PC-3 (cell line): Measurements from ENCODE around the gene SPATC1L. TPM values are rescaled to one million over a fixed set of nuclear protein-coding genes. Genes with fewer than 3 reads are reported as not detected.
"Not testable (repeated sequence)": the region's sequence is repeated elsewhere in the genome, so short reads cannot be mapped to it uniquely, and the experiment has no call there.

Experiments
- ATAC-seq: fragments of 200-7000 bp; cut with Tn5 transposase; 2 replicates; pipeline ENCODE4 v1.9.1; 2020; ENCODE audit warnings: mild to moderate bottlenecking, moderate library complexity
- BruUV-seq: library from RNA; stranded (reverse); fragments of 400-500 nt; replicated peaks from 2 replicates; lab custom pipeline; 2021; lab: Mats Ljungman, UMichigan
- CTCF ChIA-PET: fragments of 300-600 bp; sonication (Branson Sonifier 250); formaldehyde crosslinking; loops from one replicate; lab custom pipeline; 2022; ENCODE audit warnings: antibody characterized with exemption; lab: Charles Lee
- POLR2A ChIA-PET: fragments of 300-600 bp; sonication (Branson Sonifier 250); formaldehyde crosslinking; loops from one replicate; lab custom pipeline; 2022; ENCODE audit warnings: antibody characterized with exemption; ENCODE audit not compliant: unreplicated experiment; lab: Charles Lee
- DNase-seq: peaks from one replicate; pipeline ENCODE4 v3.0.0-alpha.2; 2015
- H2AFZ ChIP-seq: fragments of 300-600 bp; sonication (generic); 2 replicates; pipeline ENCODE4 v1.6.0; 2016; ENCODE audit warnings: antibody characterized with exemption, low read length
- H3F3A ChIP-seq: fragments of 300-600 bp; sonication (generic); one replicate; pipeline ENCODE4 v1.6.0; 2017; ENCODE audit warnings: antibody characterized with exemption, low read length, control low read depth, mild to moderate bottlenecking; ENCODE audit not compliant: unreplicated experiment
- H3K27ac ChIP-seq: fragments of 300-600 bp; sonication (generic); 2 replicates; pipeline ENCODE4 v1.5.1; 2016; ENCODE audit warnings: mild to moderate bottlenecking, low read length
- H3K27me3 ChIP-seq: fragments of 300-600 bp; sonication (generic); 2 replicates; pipeline ENCODE4 v1.6.1; 2016; ENCODE audit warnings: low read length, mixed read lengths
- H3K36me3 ChIP-seq: fragments of 300-600 bp; sonication (generic); 2 replicates; pipeline ENCODE4 v1.6.1; 2016; ENCODE audit warnings: low read depth, mixed run types, low read length, mixed read lengths
- H3K4me1 ChIP-seq: fragments of 300-600 bp; sonication (generic); 2 replicates; pipeline ENCODE4 v1.5.1; 2016; ENCODE audit warnings: low read length; ENCODE audit not compliant: insufficient read depth
- H3K4me2 ChIP-seq: fragments of 300-600 bp; sonication (generic); 2 replicates; pipeline ENCODE4 v1.6.0; 2016; ENCODE audit warnings: low read length
- H3K4me3 ChIP-seq: fragments of 300-600 bp; sonication (generic); 2 replicates; pipeline ENCODE4 v1.5.1; 2016; ENCODE audit warnings: mild to moderate bottlenecking, low read length, mixed read lengths
- H3K79me2 ChIP-seq: fragments of 300-600 bp; sonication (generic); 2 replicates; pipeline ENCODE4 v1.6.1; 2017; ENCODE audit warnings: low read length, mixed read lengths
- H3K9ac ChIP-seq: fragments of 300-600 bp; sonication (generic); 2 replicates; pipeline ENCODE4 v1.6.0; 2016; ENCODE audit warnings: mild to moderate bottlenecking, low read length
- H3K9me2 ChIP-seq: fragments of 300-600 bp; sonication (generic); replicated peaks from 2 replicates; pipeline ENCODE4 v1.6.1; 2016; ENCODE audit warnings: mixed run types, low read length, mixed read lengths
- H3K9me3 ChIP-seq: fragments of 300-600 bp; sonication (generic); 2 replicates; pipeline ENCODE4 v1.6.1; 2016; ENCODE audit warnings: low read length, mixed read lengths
- H4K20me1 ChIP-seq: fragments of 300-600 bp; sonication (generic); 2 replicates; pipeline ENCODE4 v1.6.1; 2016; ENCODE audit warnings: low read length, mixed read lengths
- CTCF ChIP-seq: fragments of 300-600 bp; sonication (generic); conservative IDR thresholded peaks from 2 replicates; pipeline ENCODE4 v1.5.1; 2017; ENCODE audit warnings: antibody characterized with exemption, low read depth, mild to moderate bottlenecking, low read length
- EZH2 ChIP-seq: fragments of 300-600 bp; sonication (generic); IDR thresholded peaks from one replicate; pipeline ENCODE4 v1.6.1; 2017; ENCODE audit warnings: antibody characterized with exemption, mild to moderate bottlenecking, low read length; ENCODE audit not compliant: unreplicated experiment
- EZH2phosphoT487 ChIP-seq: fragments of 300-600 bp; sonication (generic); IDR thresholded peaks from 2 replicates; pipeline ENCODE4 v1.6.1; 2018; ENCODE audit warnings: mild to moderate bottlenecking, antibody characterized with exemption, low read length, borderline replicate concordance
- intact Hi-C: fragments of 100-400 bp; cut with micrococcal nuclease; formaldehyde crosslinking; loops from 2 replicates; pipeline ENCODE4 v1.9.0; 2023
- total RNA-seq: library from RNA; depleted of rRNA; stranded (reverse); fragments of >200 nt; gene quantifications from 2 replicates; pipeline ENCODE4 v1.2.3, GENCODE V29; 2014

Gene SPATC1L
- total RNA-seq, 1 experiment from 2014 or later: 41.7 TPM

DNA sequence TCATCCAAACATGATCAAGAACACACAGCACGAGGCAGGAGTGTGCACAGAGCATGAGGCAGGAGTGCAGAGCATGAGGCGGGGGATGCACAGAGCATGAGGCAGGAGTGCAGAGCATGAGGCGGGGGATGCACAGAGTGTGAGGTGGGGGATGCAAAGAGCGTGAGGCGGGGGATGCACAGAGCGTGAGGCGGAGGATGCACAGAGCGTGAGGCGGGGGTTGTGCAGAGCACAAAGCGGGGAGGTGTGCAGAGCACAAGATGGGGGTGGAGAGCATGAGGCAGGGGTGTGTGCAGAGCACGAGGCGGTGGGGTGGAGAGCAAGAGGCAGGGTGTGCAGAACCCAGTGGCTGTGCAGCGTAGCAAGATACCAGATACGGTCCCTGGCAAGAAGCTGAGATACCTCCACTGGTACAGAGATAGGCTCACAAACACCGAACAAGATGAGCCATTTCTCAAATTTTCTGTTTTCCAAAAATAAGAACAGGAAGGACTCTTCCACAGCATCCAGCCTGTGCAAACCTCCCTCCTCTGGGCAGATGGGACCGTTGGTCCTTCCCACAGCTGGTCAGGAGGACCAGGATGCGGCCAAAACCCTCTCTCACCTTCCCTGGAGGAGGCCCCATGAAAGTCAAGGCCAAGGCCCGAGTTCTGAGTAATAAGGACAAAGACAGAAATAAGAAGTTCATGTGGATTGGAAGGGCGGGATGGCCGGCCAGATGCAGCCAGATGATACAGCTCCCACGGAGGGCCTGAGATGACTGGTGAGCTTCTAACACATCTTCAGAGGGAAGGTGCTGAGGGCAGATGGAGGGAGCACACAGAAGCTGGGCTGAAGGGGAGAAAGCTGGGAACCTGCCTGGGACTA, 12.0 kb downstream of the SPATC1L start:
- H3K4me3 ChIP-seq: no peak overlapping the region
- H3K27me3 ChIP-seq: no peaks in the 10 kb centered on the region
- H3K4me2 ChIP-seq: no peak overlapping the region
- ChIA-PET CTCF (no interaction called here), POLR2A (no interaction called here)
- no peaks in the 10 kb centered on the region for H4K20me1 ChIP-seq
- H3K9me3 ChIP-seq: no peaks in the 10 kb centered on the region
- DNase-seq: no peak
- no peak overlapping the region for H3K9ac ChIP-seq
- H2AFZ ChIP-seq: no peak overlapping the region
- no peak for ATAC-seq
- H3K9me2 ChIP-seq: no peaks in the 10 kb centered on the region
- H3F3A ChIP-seq: no peaks in the 10 kb centered on the region
- intact Hi-C loops: no loop called here
- no peak overlapping the region for H3K27ac ChIP-seq
- peaks cover 27% of the 10 kb centered on the region for H3K79me2 ChIP-seq
- no TSS peak for BruUV-seq
- H3K4me1 ChIP-seq: peaks cover 12% of the 10 kb centered on the region
- H3K36me3 ChIP-seq: 0 out of 2 replicates have a peak, but pooled peaks cover 6% of the 10 kb centered on the region
- TF ChIP-seq EZH2phosphoT487: no peak
- TF ChIP-seq EZH2: no peak
- TF ChIP-seq CTCF: no peak

GRCh38 chr21:46171585-46171984, 12.7 kb downstream of the SPATC1L start:
- Histone ChIP-seq H3K27ac (no peak overlapping the region), H3K4me1 (peaks cover 12% of the 10 kb centered on the region), H3F3A (no peaks in the 10 kb centered on the region), H3K79me2 (peaks cover 27% of the 10 kb centered on the region), H3K4me2 (no peak overlapping the region), H4K20me1 (no peaks in the 10 kb centered on the region), H3K4me3 (no peak overlapping the region), H3K9ac (no peak overlapping the region), H2AFZ (no peak overlapping the region), H3K9me2 (no peaks in the 10 kb centered on the region), H3K36me3 (0 out of 2 replicates have a peak, but pooled peaks cover 6% of the 10 kb centered on the region), H3K27me3 (no peaks in the 10 kb centered on the region), H3K9me3 (no peaks in the 10 kb centered on the region)
- BruUV-seq: no TSS peak
- DNase-seq: no peak
- no peak for TF ChIP-seq EZH2
- no peak for TF ChIP-seq EZH2phosphoT487
- no peak for TF ChIP-seq CTCF
- no peak for ATAC-seq
- POLR2A ChIA-PET: no interaction called here
- intact Hi-C loops: no loop called here
- CTCF ChIA-PET: no interaction called here

DNA sequence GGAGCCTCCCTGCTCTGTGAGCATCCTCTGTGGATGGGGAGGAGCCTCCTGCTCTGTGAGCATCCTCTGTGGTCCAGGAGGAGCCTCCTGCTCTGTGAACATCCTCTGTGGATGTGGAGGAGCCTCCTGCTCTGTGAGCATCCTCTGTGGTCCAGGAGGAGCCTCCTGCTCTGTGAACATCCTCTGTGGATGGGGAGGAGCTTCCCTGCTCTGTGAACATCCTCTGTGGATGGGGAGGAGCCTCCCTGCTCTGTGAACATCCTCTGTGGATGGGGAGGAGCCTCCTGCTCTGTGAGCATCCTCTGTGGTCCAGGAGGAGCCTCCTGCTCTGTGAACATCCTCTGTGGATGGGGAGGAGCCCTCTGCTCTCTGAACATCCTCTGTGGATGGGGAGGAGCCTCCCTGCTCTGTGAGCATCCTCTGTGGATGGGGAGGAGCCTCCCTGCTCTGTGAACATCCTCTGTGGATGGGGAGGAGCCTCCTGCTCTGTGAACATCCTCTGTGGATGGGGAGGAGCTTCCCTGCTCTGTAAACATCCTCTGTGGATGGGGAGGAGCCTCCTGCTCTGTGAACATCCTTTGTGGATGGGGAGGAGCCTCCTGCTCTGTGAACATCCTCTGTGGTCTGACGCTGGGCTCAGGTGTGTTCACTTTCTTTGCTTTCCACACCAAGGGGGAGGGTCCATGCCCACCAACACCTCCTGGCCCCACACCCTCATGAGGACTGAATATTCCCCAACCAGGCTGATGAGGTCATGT, 13.6 kb downstream of the SPATC1L start:
- POLR2A ChIA-PET, H3K36me3 ChIP-seq, H3K4me2 ChIP-seq, ATAC-seq, DNase-seq, H4K20me1 ChIP-seq, H3F3A ChIP-seq, intact Hi-C loops, H3K9me3 ChIP-seq, CTCF ChIA-PET, BruUV-seq, H3K9ac ChIP-seq, H3K9me2 ChIP-seq, H3K27me3 ChIP-seq, H2AFZ ChIP-seq, H3K4me3 ChIP-seq, H3K27ac ChIP-seq, H3K4me1 ChIP-seq: not testable (repeated sequence)
- peaks cover 25% of the 10 kb centered on the region for H3K79me2 ChIP-seq
